Stimulated activated CD4-positive, alpha-beta T cell treated with anti-CD3 and anti-CD28 coated beads, Interleukin-1b, Interleukin-23, amount 100 ng/mL, for 24 hours (primary cell): ENCODE data around the gene TERF2IP.

Experiments
- DNase-seq, 4 experiments: peaks; one replicate each; pipeline ENCODE4 v3.0.0-alpha.2; 2020; ENCODE audit warnings: low read depth in 4 of 4, low spot score in 1 of 4

The TERF2IP gene

GRCh38 chr16:75647492-75648264 lies at the start of gene TERF2IP, which contains the start of gene KARS1:
Gene TERF2IP (plus strand): TSS chr16:75647773. CDS start chr16:75647883, 110 bp downstream.
Gene KARS1 (minus strand): TSS chr16:75647665. CDS start chr16:75647639, 26 bp downstream.
- peak; percentile 73 to 90 (median 85) for DNase-seq

- DNase-seq = no peak
These were observed 47.9 kb upstream of the TERF2IP start for GRCh38 chr16:75599452-75600277.

GRCh38 chr16:75603241-75603640 lies 44.3 kb upstream of the TERF2IP start:
- no peak for DNase-seq

- DNase-seq = no peak
These were observed 41.1 kb upstream of the TERF2IP start for GRCh38 chr16:75606507-75606906.

GRCh38 chr16:75614066-75614897 lies 33.3 kb upstream of the TERF2IP start:
- no peak for DNase-seq

GRCh38 chr16:75615619-75616018 lies 32.0 kb upstream of the TERF2IP start:
- no peak for DNase-seq

- DNase-seq = no peak
These were observed 31.0 kb upstream of the TERF2IP start for GRCh38 chr16:75616521-75617010.

GRCh38 chr16:75617121-75617520 lies 30.5 kb upstream of the TERF2IP start:
- DNase-seq = no peak

- no peak for DNase-seq
These were observed 28.8 kb upstream of the TERF2IP start for GRCh38 chr16:75618780-75619179.

GRCh38 chr16:75620326-75621169 lies 27.0 kb upstream of the TERF2IP start:
- DNase-seq = no peak

GRCh38 chr16:75621170-75621477 lies 26.4 kb upstream of the TERF2IP start:
- no peak for DNase-seq

- peak; percentile 89 to 97 (median 96) for DNase-seq
These were observed 24.6 kb upstream of the TERF2IP start, which contains the start of gene ADAT1 for GRCh38 chr16:75622761-75623605. Gene ADAT1 (minus strand): TSS chr16:75623281. CDS start chr16:75620799, 2,482 bp downstream.

GRCh38 chr16:75624921-75625334 lies 22.6 kb upstream of the TERF2IP start:
- DNase-seq = no peak

- DNase-seq = no peak
These were observed 20.8 kb upstream of the TERF2IP start for GRCh38 chr16:75626806-75627205.

- DNase-seq = no peak
These were observed 19.7 kb upstream of the TERF2IP start for GRCh38 chr16:75627851-75628250.

GRCh38 chr16:75628351-75628750 lies 19.2 kb upstream of the TERF2IP start:
- DNase-seq = no peak

GRCh38 chr16:75629132-75629531 lies 18.4 kb upstream of the TERF2IP start:
- no peak for DNase-seq

GRCh38 chr16:75630052-75630451 lies 17.5 kb upstream of the TERF2IP start:
- no peak for DNase-seq

- DNase-seq = no peak
These were observed 14.7 kb upstream of the TERF2IP start for GRCh38 chr16:75632857-75633256.
